Measurements from ENCODE around the gene TMEM183A.

- TF ChIP-seq, protein P1, sequence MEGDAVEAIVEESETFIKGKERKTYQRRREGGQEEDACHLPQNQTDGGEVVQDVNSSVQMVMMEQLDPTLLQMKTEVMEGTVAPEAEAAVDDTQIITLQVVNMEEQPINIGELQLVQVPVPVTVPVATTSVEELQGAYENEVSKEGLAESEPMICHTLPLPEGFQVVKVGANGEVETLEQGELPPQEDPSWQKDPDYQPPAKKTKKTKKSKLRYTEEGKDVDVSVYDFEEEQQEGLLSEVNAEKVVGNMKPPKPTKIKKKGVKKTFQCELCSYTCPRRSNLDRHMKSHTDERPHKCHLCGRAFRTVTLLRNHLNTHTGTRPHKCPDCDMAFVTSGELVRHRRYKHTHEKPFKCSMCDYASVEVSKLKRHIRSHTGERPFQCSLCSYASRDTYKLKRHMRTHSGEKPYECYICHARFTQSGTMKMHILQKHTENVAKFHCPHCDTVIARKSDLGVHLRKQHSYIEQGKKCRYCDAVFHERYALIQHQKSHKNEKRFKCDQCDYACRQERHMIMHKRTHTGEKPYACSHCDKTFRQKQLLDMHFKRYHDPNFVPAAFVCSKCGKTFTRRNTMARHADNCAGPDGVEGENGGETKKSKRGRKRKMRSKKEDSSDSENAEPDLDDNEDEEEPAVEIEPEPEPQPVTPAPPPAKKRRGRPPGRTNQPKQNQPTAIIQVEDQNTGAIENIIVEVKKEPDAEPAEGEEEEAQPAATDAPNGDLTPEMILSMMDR (IDR thresholded peaks at IDR 0.05 in 4 of 5, conservative IDR thresholded peaks at IDR 0.05 in 1 of 5), result no peak
- no peak for TF ChIP-seq POLR2A (IDR thresholded peaks at IDR 0.05)
Measured at GRCh38 chr1:203037509-203038190, 30.5 kb downstream of the TMEM183A start.
